Activated T-cell treated with anti-CD3 and anti-CD28 coated beads, Interleukin-2, amount 50 U/mL, for 4 hours (primary cell): ENCODE measurements around the gene PLA2G2F. TPM values are rescaled to one million over a fixed set of nuclear protein-coding genes. Genes with fewer than 3 reads are reported as not detected.

ENCODE experiments used
- ATAC-seq, 2 donors: fragments of 200-7000 bp; cut with Tn5 transposase; one replicate each; pipeline ENCODE4 v1.10.0; 2021
- DNase-seq: peaks from one replicate; pipeline ENCODE4 v3.0.0-alpha.2; 2020
- H3K27me3 Mint-ChIP-seq: one replicate; pipeline ENCODE4 v1.8.0; 2021; ENCODE audit warnings: low read depth, mixed read lengths
- H3K36me3 Mint-ChIP-seq: one replicate; pipeline ENCODE4 v1.8.0; 2022; ENCODE audit warnings: mixed read lengths; ENCODE audit not compliant: insufficient read depth
- H3K4me1 Mint-ChIP-seq: one replicate; pipeline ENCODE4 v1.8.0; 2021; ENCODE audit warnings: low read depth, mixed read lengths
- H3K4me3 Mint-ChIP-seq: one replicate; pipeline ENCODE4 v1.8.0; 2021; ENCODE audit warnings: mild to moderate bottlenecking, moderate library complexity, mixed read lengths
- H3K9me3 Mint-ChIP-seq: one replicate; pipeline ENCODE4 v1.8.0; 2021; ENCODE audit warnings: mixed read lengths
- total RNA-seq, 3 donors: library from RNA; stranded (reverse); gene quantifications; one replicate each; pipeline ENCODE4 v1.2.1, GENCODE V29; 2021

Gene PLA2G2F
- total RNA-seq, 3 donors from 2014 or later: not detected

DNA sequence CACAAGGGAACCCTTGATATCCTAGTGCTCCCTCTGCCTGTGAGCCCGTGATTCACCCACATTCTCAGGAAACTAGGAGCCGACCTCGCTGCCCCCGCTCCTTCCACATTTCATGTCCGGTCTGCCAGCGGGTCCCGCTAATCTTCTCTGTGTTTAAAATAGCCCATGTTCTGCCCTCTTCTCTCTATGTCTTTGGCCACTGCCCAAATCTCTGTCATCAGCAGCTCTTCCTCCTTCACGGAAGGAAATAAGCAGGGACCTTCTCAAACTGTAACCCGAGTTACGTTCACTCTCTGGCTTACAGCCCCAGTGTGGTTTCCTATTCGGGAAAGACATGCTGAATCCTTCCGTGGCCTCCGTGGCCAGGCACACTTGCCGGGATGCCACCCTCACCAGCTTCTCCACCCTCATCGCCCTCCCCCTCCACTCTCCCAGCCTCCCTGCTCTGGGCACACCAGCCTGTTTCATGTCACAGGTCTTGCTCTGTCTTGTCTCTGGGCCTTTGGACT lies 25.6 kb downstream of the PLA2G2F start:
- H3K4me3 Mint-ChIP-seq: no peak overlapping the region
- no peaks in the 10 kb centered on the region for H3K4me1 Mint-ChIP-seq
- H3K27me3 Mint-ChIP-seq: no peaks in the 10 kb centered on the region
- ATAC-seq (no peak), DNase-seq (no peak)
- peaks cover 4% of the 10 kb centered on the region for H3K36me3 Mint-ChIP-seq
- H3K9me3 Mint-ChIP-seq: peaks cover 31% of the 10 kb centered on the region

GRCh38 chr1:20165522-20165951 lies 26.4 kb downstream of the PLA2G2F start:
- no peak for ATAC-seq
- H3K27me3 Mint-ChIP-seq: no peaks in the 10 kb centered on the region
- no peaks in the 10 kb centered on the region for H3K4me1 Mint-ChIP-seq
- H3K36me3 Mint-ChIP-seq: peaks cover 4% of the 10 kb centered on the region
- DNase-seq: no peak
- H3K9me3 Mint-ChIP-seq: peaks cover 29% of the 10 kb centered on the region
- H3K4me3 Mint-ChIP-seq: no peak overlapping the region

- ATAC-seq (no peak), DNase-seq (no peak)
- H3K9me3 Mint-ChIP-seq: peaks cover 25% of the 10 kb centered on the region
- H3K4me1 Mint-ChIP-seq: no peaks in the 10 kb centered on the region
- H3K36me3 Mint-ChIP-seq: peaks cover 4% of the 10 kb centered on the region
- no peak overlapping the region for H3K4me3 Mint-ChIP-seq
- no peaks in the 10 kb centered on the region for H3K27me3 Mint-ChIP-seq
These were observed 26.9 kb downstream of the PLA2G2F start for GRCh38 chr1:20166051-20166450.

GRCh38 chr1:20167126-20167525 lies 28.0 kb downstream of the PLA2G2F start:
- DNase-seq (no peak), ATAC-seq (no peak)
- H3K27me3 Mint-ChIP-seq: no peaks in the 10 kb centered on the region
- peaks cover 4% of the 10 kb centered on the region for H3K36me3 Mint-ChIP-seq
- H3K4me3 Mint-ChIP-seq: no peak overlapping the region
- peaks cover 6% of the 10 kb centered on the region for H3K4me1 Mint-ChIP-seq
- peaks cover 17% of the 10 kb centered on the region for H3K9me3 Mint-ChIP-seq

GRCh38 chr1:20168564-20169491 lies 29.7 kb downstream of the PLA2G2F start:
- Mint-ChIP-seq H3K27me3 (no peaks in the 10 kb centered on the region), H3K4me1 (peaks cover 10% of the 10 kb centered on the region), H3K4me3 (no peak overlapping the region), H3K36me3 (peaks cover 4% of the 10 kb centered on the region), H3K9me3 (peaks cover 10% of the 10 kb centered on the region)
- DNase-seq (no peak), ATAC-seq (no peak)

- H3K4me1 Mint-ChIP-seq: peaks cover 14% of the 10 kb centered on the region
- no peak for ATAC-seq
- no peak overlapping the region for H3K4me3 Mint-ChIP-seq
- no peak for DNase-seq
- H3K27me3 Mint-ChIP-seq: no peaks in the 10 kb centered on the region
- H3K36me3 Mint-ChIP-seq: peaks cover 4% of the 10 kb centered on the region
- H3K9me3 Mint-ChIP-seq: peaks cover 5% of the 10 kb centered on the region
These were observed 30.8 kb downstream of the PLA2G2F start for GRCh38 chr1:20169932-20170331.

DNA sequence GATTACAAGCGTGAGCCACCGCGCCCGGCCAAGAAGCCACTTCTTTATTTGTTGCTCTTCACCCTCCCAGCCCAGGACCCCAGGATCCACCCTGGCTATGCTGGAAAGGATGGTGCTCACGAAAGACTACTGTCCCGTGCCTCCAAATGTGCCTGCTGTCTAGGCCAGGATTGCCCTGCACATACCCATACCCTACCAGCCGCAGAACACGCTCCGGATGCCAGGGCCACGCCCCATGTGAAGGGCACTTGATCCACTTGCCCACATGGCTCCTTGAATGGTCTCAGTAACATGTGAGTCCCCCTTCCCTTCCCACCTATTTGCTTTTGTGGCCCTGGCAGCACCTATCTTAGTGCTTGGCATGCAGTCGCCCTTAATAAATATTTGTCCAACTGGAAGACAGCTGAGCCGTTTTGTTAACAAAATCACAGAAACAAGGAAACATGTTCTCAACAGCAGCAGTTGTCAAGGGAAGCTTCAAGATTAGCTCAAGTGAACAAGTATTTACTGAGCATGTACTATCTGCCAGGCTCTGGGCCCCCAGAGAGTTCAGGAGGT lies 33.0 kb downstream of the PLA2G2F start:
- Mint-ChIP-seq H3K36me3 (no peaks in the 10 kb centered on the region), H3K9me3 (no peaks in the 10 kb centered on the region), H3K4me3 (no peak overlapping the region), H3K27me3 (no peaks in the 10 kb centered on the region), H3K4me1 (peaks cover 19% of the 10 kb centered on the region)
- ATAC-seq: no peak
- DNase-seq: no peak

GRCh38 chr1:20174937-20175666 lies 36.0 kb downstream of the PLA2G2F start:
- Mint-ChIP-seq H3K27me3 (no peaks in the 10 kb centered on the region), H3K4me3 (no peak overlapping the region), H3K9me3 (peaks cover 4% of the 10 kb centered on the region), H3K4me1 (peaks cover 19% of the 10 kb centered on the region), H3K36me3 (no peaks in the 10 kb centered on the region)
- ATAC-seq: peak in 1 of 2 donors; percentile 44
- no peak for DNase-seq

DNA sequence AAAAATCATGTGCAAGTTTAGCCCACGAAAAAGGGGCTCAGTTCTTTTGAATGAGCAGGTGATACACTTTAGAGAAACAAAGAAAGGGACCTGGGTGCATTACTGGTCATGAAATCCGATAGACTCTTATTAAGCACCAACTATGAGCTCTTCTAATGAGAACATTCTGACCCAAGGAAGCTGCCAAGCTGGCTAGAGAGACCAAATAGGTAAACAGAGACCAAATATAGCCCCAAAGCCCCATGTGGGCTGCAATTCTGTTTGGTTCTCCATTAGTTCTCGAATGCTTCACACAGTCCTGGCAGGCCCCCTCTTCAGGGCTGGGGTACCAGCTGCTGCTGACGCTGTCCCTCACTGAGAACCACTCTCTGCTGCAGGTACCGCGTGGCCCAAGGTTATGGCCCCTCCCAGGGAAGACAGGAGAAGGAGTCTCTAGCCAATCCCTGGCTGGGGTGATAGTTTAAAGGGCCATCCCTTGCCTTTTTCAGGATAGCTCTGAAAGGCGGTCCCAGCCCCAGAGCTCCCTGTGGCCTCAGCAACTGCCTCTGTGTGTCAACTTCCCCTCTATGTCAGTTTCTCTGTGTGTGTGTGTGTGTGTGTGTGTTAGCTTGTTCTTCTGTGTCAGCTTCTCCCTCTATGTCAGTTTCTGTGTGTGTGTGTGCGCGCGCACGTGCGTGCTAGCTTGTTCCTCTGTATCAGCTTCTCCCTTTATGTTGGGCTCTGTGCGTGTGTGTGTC lies 39.7 kb downstream of the PLA2G2F start:
- DNase-seq: no peak
- Mint-ChIP-seq H3K36me3 (no peaks in the 10 kb centered on the region), H3K4me1 (peaks cover 13% of the 10 kb centered on the region), H3K27me3 (peaks cover 3% of the 10 kb centered on the region), H3K4me3 (no peak overlapping the region), H3K9me3 (peaks cover 5% of the 10 kb centered on the region)
- no peak for ATAC-seq

DNA sequence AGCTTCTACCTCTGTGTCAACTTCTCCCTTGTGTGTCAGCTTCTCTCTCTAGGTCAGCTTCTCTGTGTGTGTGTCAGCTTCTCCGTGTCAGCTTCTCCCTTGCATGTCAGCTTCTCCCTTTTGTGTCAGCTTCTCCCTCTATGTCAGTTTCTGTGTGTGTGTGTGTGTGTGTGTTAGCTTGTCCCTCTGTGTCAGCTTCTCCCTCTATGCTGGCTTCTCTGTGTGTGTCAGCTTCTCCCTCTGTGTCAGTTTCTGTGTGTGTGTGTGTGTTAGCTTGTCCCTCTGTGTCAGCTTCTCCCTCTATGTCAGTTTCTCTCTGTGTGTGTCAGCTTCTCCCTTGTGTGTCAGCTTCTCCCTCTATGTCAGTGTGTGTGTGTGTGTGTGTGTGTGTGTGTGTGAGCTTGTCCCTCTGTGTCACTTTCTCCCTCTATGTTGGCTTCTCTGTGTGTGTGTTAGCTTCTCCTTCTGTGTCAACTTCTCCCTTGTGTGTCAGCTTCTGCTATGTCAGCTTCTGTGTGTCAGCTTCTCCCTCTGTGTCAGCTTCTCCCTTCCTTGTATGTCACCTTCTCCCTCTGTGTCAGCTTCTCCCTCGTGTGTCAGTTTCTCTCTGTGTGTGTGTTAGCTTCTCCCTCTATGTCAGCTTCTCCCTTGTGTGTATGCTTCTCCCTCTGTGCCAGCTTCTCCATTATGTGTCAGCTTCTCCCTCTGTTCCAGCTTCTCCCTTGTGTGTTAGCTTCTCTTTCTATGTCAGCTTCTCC lies 40.4 kb downstream of the PLA2G2F start:
- H3K4me3 Mint-ChIP-seq: no peak overlapping the region

GRCh38 chr1:20180129-20180843 lies 41.2 kb downstream of the PLA2G2F start:
- Mint-ChIP-seq H3K4me1 (peaks cover 19% of the 10 kb centered on the region), H3K36me3 (no peaks in the 10 kb centered on the region), H3K4me3 (no peak overlapping the region), H3K9me3 (peaks cover 5% of the 10 kb centered on the region), H3K27me3 (peaks cover 5% of the 10 kb centered on the region)
- no peak for ATAC-seq
- no peak for DNase-seq

More for the DNA sequence above, 40.4 kb downstream of the PLA2G2F start:
- H3K4me1 Mint-ChIP-seq: peaks cover 19% of the 10 kb centered on the region
- DNase-seq (no peak), ATAC-seq (no peak)
- peaks cover 5% of the 10 kb centered on the region for H3K27me3 Mint-ChIP-seq
- H3K36me3 Mint-ChIP-seq: no peaks in the 10 kb centered on the region
- H3K9me3 Mint-ChIP-seq: peaks cover 5% of the 10 kb centered on the region

DNA sequence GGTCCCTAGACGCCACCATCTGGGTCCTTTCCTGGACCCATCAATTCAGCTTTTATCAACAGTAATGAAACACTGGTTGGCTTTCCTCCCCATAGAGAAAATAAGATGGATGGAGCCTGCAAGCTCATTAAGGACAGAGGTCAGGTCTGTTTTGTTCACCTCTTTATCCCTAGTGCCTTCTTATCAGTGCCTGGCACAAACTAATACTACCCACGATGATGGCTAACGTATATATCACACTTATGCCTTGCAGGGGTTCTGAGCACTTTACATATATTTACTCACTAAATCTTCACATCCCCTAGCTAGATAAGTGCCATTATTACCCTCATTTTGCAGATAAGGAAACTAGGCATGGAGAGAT lies 41.7 kb downstream of the PLA2G2F start:
- no peak for DNase-seq
- Mint-ChIP-seq H3K4me3 (no peak overlapping the region), H3K9me3 (peaks cover 5% of the 10 kb centered on the region), H3K4me1 (peaks cover 22% of the 10 kb centered on the region), H3K27me3 (peaks cover 5% of the 10 kb centered on the region), H3K36me3 (no peaks in the 10 kb centered on the region)
- ATAC-seq: no peak

DNA sequence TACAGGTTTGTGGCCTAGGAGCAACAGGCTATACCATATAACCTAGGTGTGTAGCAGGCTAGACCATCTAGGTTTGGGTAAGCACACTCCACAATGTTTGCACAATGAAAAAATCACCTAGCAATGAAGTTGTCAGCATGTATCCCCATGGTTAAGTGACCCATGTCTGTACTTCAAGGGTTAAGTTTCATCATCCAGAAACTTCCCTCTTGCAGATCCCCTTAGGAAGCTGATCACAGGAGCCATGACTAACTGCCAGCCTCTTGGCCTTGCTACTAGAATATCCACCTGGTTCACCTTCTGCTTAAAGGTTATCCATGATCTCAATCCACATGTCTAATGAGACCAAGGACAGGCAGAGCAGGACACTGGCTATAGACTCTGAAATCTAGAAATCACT lies 43.3 kb downstream of the PLA2G2F start:
- Mint-ChIP-seq H3K27me3 (peaks cover 5% of the 10 kb centered on the region), H3K9me3 (peaks cover 5% of the 10 kb centered on the region), H3K36me3 (no peaks in the 10 kb centered on the region), H3K4me1 (peaks cover 34% of the 10 kb centered on the region), H3K4me3 (no peak overlapping the region)
- ATAC-seq: no peak
- no peak for DNase-seq
